WTC11 (cell line): Measurements from ENCODE around the gene STX4. TPM values are rescaled to one million over a fixed set of nuclear protein-coding genes. Genes with fewer than 3 reads are reported as not detected.
A peak's percentile ranks its signal among the peaks of the same experiment; 100 is the strongest.

Experiments used
- ATAC-seq: fragments of 200-7000 bp; cut with Tn5 transposase; 2 replicates; pipeline ENCODE4 v1.10.0; 2021; ENCODE audit warnings: mild to moderate bottlenecking, moderate library complexity
- CTCF ChIA-PET: fragments of 300-600 bp; sonication (Branson Sonifier 250); formaldehyde crosslinking; loops from one replicate; lab custom pipeline; 2021; ENCODE audit warnings: antibody characterized with exemption; lab: Charles Lee
- POLR2A ChIA-PET: fragments of 350-600 bp; sonication (Branson Sonifier 250); formaldehyde crosslinking; loops from one replicate; lab custom pipeline; 2021; ENCODE audit warnings: antibody characterized with exemption; lab: Charles Lee
- DNase-seq: peaks from one replicate; pipeline ENCODE4 v3.0.0; 2021; ENCODE audit warnings: low spot score
- H3K27ac Mint-ChIP-seq: 2 replicates; pipeline ENCODE4 v1.8.0; 2021; ENCODE audit warnings: mixed read lengths
- H3K27me3 Mint-ChIP-seq: 2 replicates; pipeline ENCODE4 v1.8.0; 2021; ENCODE audit warnings: low read depth, mild to moderate bottlenecking, moderate library complexity, mixed read lengths
- H3K36me3 Mint-ChIP-seq: 2 replicates; pipeline ENCODE4 v1.8.0; 2021; ENCODE audit warnings: mixed read lengths
- H3K4me1 Mint-ChIP-seq: 2 replicates; pipeline ENCODE4 v1.8.0; 2022; ENCODE audit warnings: mixed read lengths
- H3K4me3 Mint-ChIP-seq: 2 replicates; pipeline ENCODE4 v1.8.0; 2021; ENCODE audit warnings: mild to moderate bottlenecking, moderate library complexity, mixed read lengths
- H3K9me3 Mint-ChIP-seq: 2 replicates; pipeline ENCODE4 v1.8.0; 2021; ENCODE audit warnings: mixed read lengths
- AFF4 ChIP-seq: sonication (generic); formaldehyde crosslinking; IDR thresholded peaks from 2 replicates; pipeline ENCODE4 v1.8.1; 2023; ENCODE audit warnings: mild to moderate bottlenecking, missing genetic modification reagents, borderline replicate concordance
- ATF2 ChIP-seq: sonication (generic); formaldehyde crosslinking; IDR thresholded peaks from 2 replicates; pipeline ENCODE4 v1.8.1; 2022; ENCODE audit warnings: low read depth, missing genetic modification reagents, borderline replicate concordance
- CREB1 ChIP-seq: sonication (generic); formaldehyde crosslinking; IDR thresholded peaks from 2 replicates; pipeline ENCODE4 v1.8.0; 2023; ENCODE audit warnings: mild to moderate bottlenecking, missing genetic modification reagents
- GRHL2 ChIP-seq: fragments of 250-450 bp; sonication (Bioruptor Pico); IDR thresholded peaks from 2 replicates; pipeline ENCODE4 v1.8.0; 2022; ENCODE audit warnings: mild to moderate bottlenecking, moderate library complexity; ENCODE audit not compliant: insufficient replicate concordance, severe bottlenecking
- HMGA2 ChIP-seq: fragments of 250-450 bp; sonication (Bioruptor Pico); IDR thresholded peaks from 2 replicates; pipeline ENCODE4 v1.4.0; 2021; ENCODE audit warnings: mild to moderate bottlenecking, moderate library complexity
- JAZF1 ChIP-seq: fragments of 250-450 bp; sonication (Bioruptor Pico); IDR thresholded peaks from 2 replicates; pipeline ENCODE4 v1.9.0; 2021; ENCODE audit warnings: moderate library complexity, mild to moderate bottlenecking, inconsistent platforms
- MLX ChIP-seq: sonication (generic); formaldehyde crosslinking; IDR thresholded peaks from 2 replicates; pipeline ENCODE4 v1.8.1; 2023; ENCODE audit warnings: mild to moderate bottlenecking, missing genetic modification reagents, moderate library complexity
- NR2C2 ChIP-seq: sonication (generic); formaldehyde crosslinking; IDR thresholded peaks from 2 replicates; pipeline ENCODE4 v1.8.0; 2022; ENCODE audit warnings: mild to moderate bottlenecking, missing genetic modification reagents
- RELA ChIP-seq: sonication (generic); formaldehyde crosslinking; IDR thresholded peaks from 2 replicates; pipeline ENCODE4 v1.8.1; 2022; ENCODE audit warnings: missing genetic modification reagents, mild to moderate bottlenecking, borderline replicate concordance
- SMAD3 ChIP-seq: sonication (generic); formaldehyde crosslinking; IDR thresholded peaks from 2 replicates; pipeline ENCODE4 v1.8.0; 2022; ENCODE audit warnings: missing genetic modification reagents, mild to moderate bottlenecking, borderline replicate concordance
- TCF7 ChIP-seq: sonication (generic); formaldehyde crosslinking; IDR thresholded peaks from 2 replicates; pipeline ENCODE4 v1.8.0; 2022; ENCODE audit warnings: mild to moderate bottlenecking, low read depth, missing genetic modification reagents, moderate library complexity
- TEAD1 ChIP-seq: sonication (generic); formaldehyde crosslinking; IDR thresholded peaks from 2 replicates; pipeline ENCODE4 v1.8.0; 2022; ENCODE audit warnings: mild to moderate bottlenecking, missing genetic modification reagents
- USF1 ChIP-seq: sonication (generic); formaldehyde crosslinking; IDR thresholded peaks from 2 replicates; pipeline ENCODE4 v1.8.0; 2022; ENCODE audit warnings: mild to moderate bottlenecking, missing genetic modification reagents
- ZMAT4 ChIP-seq: fragments of 250-450 bp; sonication (Bioruptor Pico); IDR thresholded peaks from 2 replicates; pipeline ENCODE4 v1.9.0; 2021; ENCODE audit warnings: mild to moderate bottlenecking
- ZNF121 ChIP-seq: sonication (generic); formaldehyde crosslinking; IDR thresholded peaks from 2 replicates; pipeline ENCODE4 v1.8.0; 2023; ENCODE audit warnings: missing genetic modification reagents
- ZNF138 ChIP-seq: sonication (generic); formaldehyde crosslinking; conservative IDR thresholded peaks from 2 replicates; pipeline ENCODE4 v1.8.1; 2022; ENCODE audit warnings: mild to moderate bottlenecking, moderate library complexity, missing genetic modification reagents
- ZNF219 ChIP-seq: sonication (generic); formaldehyde crosslinking; IDR thresholded peaks from 2 replicates; pipeline ENCODE4 v1.8.0; 2023; ENCODE audit warnings: missing genetic modification reagents, mild to moderate bottlenecking, borderline replicate concordance
- ZNF281 ChIP-seq: sonication (generic); formaldehyde crosslinking; IDR thresholded peaks from 2 replicates; pipeline ENCODE4 v1.8.0; 2023; ENCODE audit warnings: mild to moderate bottlenecking, missing genetic modification reagents
- ZNF512 ChIP-seq: sonication (generic); formaldehyde crosslinking; IDR thresholded peaks from 2 replicates; pipeline ENCODE4 v1.8.1; 2022; ENCODE audit warnings: missing genetic modification reagents, borderline replicate concordance
- ZNF671 ChIP-seq: fragments of 250-450 bp; sonication (Bioruptor Pico); IDR thresholded peaks from 2 replicates; pipeline ENCODE4 v1.8.0; 2021; ENCODE audit warnings: mild to moderate bottlenecking
- total RNA-seq: library from RNA; stranded (reverse); gene quantifications from 3 replicates; pipeline ENCODE4 v1.2.3, GENCODE V29; 2021

STX4 gene
- total RNA-seq, 1 experiment from 2014 or later = 38.4 TPM

GRCh38 chr16:31023627-31024226 is 9.6 kb upstream of the STX4 start:
- Mint-ChIP-seq H3K27me3 (no peaks in the 10 kb centered on the region), H3K4me3 (no peak overlapping the region), H3K36me3 (no peaks in the 10 kb centered on the region), H3K27ac (no peak overlapping the region), H3K9me3 (no peaks in the 10 kb centered on the region), H3K4me1 (peaks cover 4% of the 10 kb centered on the region; the same call in 1 of the 2 replicates)
- TF ChIP-seq ZNF671 (no peak), GRHL2 (no peak), ZNF219 (no peak), TCF7 (no peak), NR2C2 (CRISPR knock-in tag) (no peak), ZNF512 (CRISPR knock-in tag) (no peak), JAZF1 (no peak), ATF2 (CRISPR knock-in tag) (no peak)
- ATAC-seq (no peak), DNase-seq (no peak)
- CTCF ChIA-PET = interaction anchor here (1.7 to 3.2 kb wide), 2 partner anchors 18 to 39 kb away, joined by 8 to 11 read pairs; partner anchors contain the start of gene HSD3B7
- POLR2A ChIA-PET = interaction anchor here (0.7 to 1.1 kb wide), 2 partner anchors 30 to 50 kb away, joined by 3 to 7 read pairs; partner anchors contain the start of genes ZNF646 and ZNF668

- Mint-ChIP-seq H3K27me3 (no peaks in the 10 kb centered on the region; the same call in 1 of the 2 replicates), H3K27ac (peak overlapping the region; percentile 45; the same call in 1 of the 2 replicates)
- TF ChIP-seq ZNF121 (no peak), USF1 (no peak), JAZF1 (no peak), TEAD1 (CRISPR knock-in tag) (no peak), ZNF281 (CRISPR knock-in tag) (no peak), ZNF138 (CRISPR knock-in tag) (no peak), HMGA2 (CRISPR knock-in tag) (no peak)
- TF ChIP-seq, all 79 proteins: peak for 0
- POLR2A ChIA-PET = no interaction called here
- CTCF ChIA-PET = interaction anchor here (0.7 kb wide), 1 partner anchor 10 kb away, joined by 3 read pairs; no protein-coding TSS in a partner anchor
- ATAC-seq (no peak), DNase-seq (no peak)
- H3K9me3 Mint-ChIP-seq = no peaks in the 10 kb centered on the region
- H3K36me3 Mint-ChIP-seq = no peaks in the 10 kb centered on the region
- H3K4me1 Mint-ChIP-seq = peaks cover 4% of the 10 kb centered on the region; the same call in 1 of the 2 replicates
- H3K4me3 Mint-ChIP-seq = no peak overlapping the region
These were observed 8.0 kb upstream of the STX4 start for GRCh38 chr16:31025339-31025738.

- CTCF ChIA-PET = interaction anchor here (0.7 to 1.2 kb wide), 2 partner anchors 88 to 114 kb away, joined by 3 to 4 read pairs; partner anchors contain the start of gene KAT8
- H3K27me3 Mint-ChIP-seq = no peaks in the 10 kb centered on the region; the same call in 1 of the 2 replicates
- no peak overlapping the region for H3K27ac Mint-ChIP-seq
- no peaks in the 10 kb centered on the region for H3K36me3 Mint-ChIP-seq
- ATAC-seq = no peak
- POLR2A ChIA-PET = no interaction called here
- H3K4me1 Mint-ChIP-seq = peaks cover 4% of the 10 kb centered on the region; the same call in 1 of the 2 replicates
- H3K9me3 Mint-ChIP-seq = no peaks in the 10 kb centered on the region
- DNase-seq = no peak
- H3K4me3 Mint-ChIP-seq = no peak overlapping the region
- TF ChIP-seq SMAD3 (CRISPR knock-in tag) (no peak), MLX (no peak), AFF4 (CRISPR knock-in tag) (no peak), TEAD1 (CRISPR knock-in tag) (no peak), ZMAT4 (CRISPR knock-in tag) (no peak), RELA (no peak), CREB1 (no peak)
These were observed 4.1 kb upstream of the STX4 start for GRCh38 chr16:31029272-31029671.
